ENCODE measurements around the gene ATP9A. TPM values are rescaled to one million over a fixed set of nuclear protein-coding genes. Genes with fewer than 3 reads are reported as not detected.
"Not testable (repeated sequence)": the region's sequence is repeated elsewhere in the genome, so short reads cannot be mapped to it uniquely, and the experiment has no call there.

The ATP9A gene
- total RNA-seq, 1 donor from 2014 or later: 18.2 TPM

GRCh38 chr20:51727872-51728271, 40.3 kb downstream of the ATP9A start:
- no peaks in the 10 kb centered on the region for H3F3A ChIP-seq (ENCODE audit: low read depth)
- Mint-ChIP-seq H3K27me3 (ENCODE audit: insufficient read depth, low read depth) (peaks cover 10% of the 10 kb centered on the region), H3K36me3 (peaks cover 7% of the 10 kb centered on the region), H3K9me3 (peaks cover 2% of the 10 kb centered on the region), H3K27ac (no peak overlapping the region), H3K4me3 (no peak overlapping the region), H3K4me1 (peaks cover 8% of the 10 kb centered on the region)
- no peaks in the 10 kb centered on the region for H3K79me2 ChIP-seq (ENCODE audit: low read depth)
- H3K4me3 ChIP-seq: no peak overlapping the region
- no peaks in the 10 kb centered on the region for H3K9me3 ChIP-seq (ENCODE audit: low read depth)
- no peak for DNase-seq (ENCODE audit: low spot score)
- H4K20me1 ChIP-seq (ENCODE audit: low read depth): no peaks in the 10 kb centered on the region
- H3K27ac ChIP-seq: no peak overlapping the region
- H3K9ac ChIP-seq: no peak overlapping the region
- H3K27me3 ChIP-seq: no peaks in the 10 kb centered on the region
- no peaks in the 10 kb centered on the region for H3K4me1 ChIP-seq
- no peak overlapping the region for H3K4me2 ChIP-seq
- no peak overlapping the region for H2AFZ ChIP-seq (replicated peaks)
- TF ChIP-seq EZH2phosphoT487 (IDR thresholded peaks at IDR 0.05): no peak
- TF ChIP-seq EZH2 (IDR thresholded peaks at IDR 0.05): no peak
- H3K36me3 ChIP-seq: no peaks in the 10 kb centered on the region

- Histone ChIP-seq H3K27ac (no peak overlapping the region), H4K20me1 (ENCODE audit: low read depth) (no peaks in the 10 kb centered on the region), H3K36me3 (no peaks in the 10 kb centered on the region), H3K4me1 (no peaks in the 10 kb centered on the region), H3K9me3 (ENCODE audit: low read depth) (no peaks in the 10 kb centered on the region), H3K79me2 (ENCODE audit: low read depth) (no peaks in the 10 kb centered on the region), H3K9ac (no peak overlapping the region), H2AFZ (replicated peaks) (no peak overlapping the region), H3K27me3 (no peaks in the 10 kb centered on the region), H3F3A (ENCODE audit: low read depth) (no peaks in the 10 kb centered on the region), H3K4me3 (no peak overlapping the region), H3K4me2 (no peak overlapping the region)
- Mint-ChIP-seq H3K27me3 (ENCODE audit: insufficient read depth, low read depth) (peaks cover 6% of the 10 kb centered on the region), H3K9me3 (peaks cover 2% of the 10 kb centered on the region), H3K27ac (no peak overlapping the region), H3K36me3 (peaks cover 10% of the 10 kb centered on the region), H3K4me3 (no peak overlapping the region), H3K4me1 (no peaks in the 10 kb centered on the region)
- no peak for DNase-seq (ENCODE audit: low spot score)
- TF ChIP-seq CTCF (IDR thresholded peaks at IDR 0.05) (no peak), EZH2phosphoT487 (IDR thresholded peaks at IDR 0.05) (no peak), EZH2 (IDR thresholded peaks at IDR 0.05) (no peak)
These were observed 42.5 kb downstream of the ATP9A start for GRCh38 chr20:51725584-51726176.

- not testable (repeated sequence) for H3K36me3 Mint-ChIP-seq; H3K9ac ChIP-seq; H3K4me1 Mint-ChIP-seq; H3K27me3 Mint-ChIP-seq (ENCODE audit: insufficient read depth, low read depth); H3K36me3 ChIP-seq; DNase-seq (ENCODE audit: low spot score); H3K27ac Mint-ChIP-seq; H4K20me1 ChIP-seq (ENCODE audit: low read depth); H3K4me1 ChIP-seq; H3K4me2 ChIP-seq; H3K27me3 ChIP-seq; H3K4me3 Mint-ChIP-seq; H3K4me3 ChIP-seq; H3K9me3 Mint-ChIP-seq; H3K79me2 ChIP-seq (ENCODE audit: low read depth); H3K9me3 ChIP-seq (ENCODE audit: low read depth); H2AFZ ChIP-seq (replicated peaks); H3K27ac ChIP-seq; H3F3A ChIP-seq (ENCODE audit: low read depth)
These were observed 45.2 kb downstream of the ATP9A start for GRCh38 chr20:51723026-51723425.

- not testable (repeated sequence) for H3K27me3 Mint-ChIP-seq (ENCODE audit: insufficient read depth, low read depth); H3K27ac Mint-ChIP-seq
These were observed 45.9 kb downstream of the ATP9A start for GRCh38 chr20:51722246-51722645.

GRCh38 chr20:51720854-51721253, 47.3 kb downstream of the ATP9A start:
- no peaks in the 10 kb centered on the region for H3K9me3 ChIP-seq (ENCODE audit: low read depth)
- peaks cover 7% of the 10 kb centered on the region for H3K27me3 Mint-ChIP-seq (ENCODE audit: insufficient read depth, low read depth)
- H2AFZ ChIP-seq (replicated peaks): no peak overlapping the region
- no peaks in the 10 kb centered on the region for H3K36me3 ChIP-seq
- no peak overlapping the region for H3K27ac ChIP-seq
- H3K27ac Mint-ChIP-seq: no peak overlapping the region
- H3K9me3 Mint-ChIP-seq: peaks cover 2% of the 10 kb centered on the region
- H3K4me3 ChIP-seq: no peak overlapping the region
- H3K4me1 Mint-ChIP-seq: peaks cover 4% of the 10 kb centered on the region
- no peaks in the 10 kb centered on the region for H4K20me1 ChIP-seq (ENCODE audit: low read depth)
- H3K9ac ChIP-seq: no peak overlapping the region
- no peaks in the 10 kb centered on the region for H3K27me3 ChIP-seq
- no peak for DNase-seq (ENCODE audit: low spot score)
- no peak overlapping the region for H3K4me3 Mint-ChIP-seq
- no peaks in the 10 kb centered on the region for H3K79me2 ChIP-seq (ENCODE audit: low read depth)
- no peaks in the 10 kb centered on the region for H3F3A ChIP-seq (ENCODE audit: low read depth)
- TF ChIP-seq EZH2 (IDR thresholded peaks at IDR 0.05) (no peak), EZH2phosphoT487 (IDR thresholded peaks at IDR 0.05) (no peak), CTCF (IDR thresholded peaks at IDR 0.05) (no peak)
- H3K4me2 ChIP-seq: no peak overlapping the region
- H3K4me1 ChIP-seq: peaks cover 2% of the 10 kb centered on the region
- peaks cover 10% of the 10 kb centered on the region for H3K36me3 Mint-ChIP-seq

More at GRCh38 chr20:51722246-51722645, 45.9 kb downstream of the ATP9A start:
- not testable (repeated sequence) for H3K36me3 Mint-ChIP-seq; H3K4me2 ChIP-seq; H3K36me3 ChIP-seq; DNase-seq (ENCODE audit: low spot score); H3K79me2 ChIP-seq (ENCODE audit: low read depth); H3K9me3 ChIP-seq (ENCODE audit: low read depth); H3K9ac ChIP-seq; H3K4me3 ChIP-seq; H3K4me1 Mint-ChIP-seq; H2AFZ ChIP-seq (replicated peaks); H3K4me3 Mint-ChIP-seq; H3K27ac ChIP-seq; H3K4me1 ChIP-seq; H3K27me3 ChIP-seq; H3F3A ChIP-seq (ENCODE audit: low read depth); H3K9me3 Mint-ChIP-seq; H4K20me1 ChIP-seq (ENCODE audit: low read depth)

Data from neural progenitor cell (in vitro differentiated cells).